ENCODE data around the gene MTFR2.
"Not testable (repeated sequence)": the region's sequence is repeated elsewhere in the genome, so short reads cannot be mapped to it uniquely, and the experiment has no call there.

MTFR2 gene

GRCh38 chr6:136232701-136233100, 17.4 kb downstream of the MTFR2 start:
- no peak for DNase-seq

DNA sequence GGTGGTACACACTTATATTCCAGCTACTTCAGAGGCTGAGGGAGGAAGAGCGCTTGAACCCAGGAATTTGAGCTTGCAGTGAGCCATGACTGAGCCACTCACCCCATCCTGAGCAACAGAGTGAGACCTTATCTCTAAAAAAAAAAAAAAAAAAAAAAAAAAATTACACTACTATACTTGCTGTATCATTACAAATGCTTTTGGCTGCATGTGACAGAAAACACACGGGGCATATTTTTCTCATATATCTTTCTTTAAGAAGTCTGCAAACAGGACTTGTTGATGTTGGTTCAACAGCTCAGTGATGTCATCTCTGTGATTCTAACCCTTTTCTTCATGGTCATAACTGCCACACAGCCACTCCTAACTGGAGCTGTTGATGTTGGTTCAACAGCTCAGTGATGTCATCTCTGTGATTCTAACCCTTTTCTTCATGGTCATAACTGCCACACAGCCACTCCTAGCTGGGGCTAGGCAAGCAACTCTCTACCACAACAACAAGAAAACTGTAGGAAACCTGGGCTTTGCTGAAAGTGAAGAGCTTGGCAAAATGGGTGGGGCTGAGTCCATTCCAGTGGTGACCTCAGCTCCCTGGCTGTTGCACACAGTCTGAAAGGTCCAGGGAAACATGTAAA, 19.8 kb downstream of the MTFR2 start:
- DNase-seq, result no peak

DNA sequence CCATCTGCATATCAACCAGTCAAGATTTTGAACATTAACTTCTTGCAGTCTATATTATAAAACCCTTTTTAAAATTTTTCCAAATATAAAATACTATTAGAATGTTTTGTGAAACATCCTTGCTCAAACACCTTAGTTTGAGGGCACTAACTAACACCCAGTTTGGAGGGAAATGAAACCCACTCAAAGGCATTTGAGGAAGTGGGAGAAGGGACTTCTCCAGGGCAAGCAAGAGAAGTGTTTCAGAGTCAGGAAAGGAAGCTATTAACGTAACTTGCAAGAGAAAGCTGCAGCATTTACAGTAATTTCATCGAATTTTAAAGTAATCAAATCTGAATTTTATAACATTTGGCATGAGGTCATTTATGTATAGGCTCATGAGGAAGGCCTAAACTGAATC, 21.3 kb downstream of the MTFR2 start:
- DNase-seq, result no peak

DNA sequence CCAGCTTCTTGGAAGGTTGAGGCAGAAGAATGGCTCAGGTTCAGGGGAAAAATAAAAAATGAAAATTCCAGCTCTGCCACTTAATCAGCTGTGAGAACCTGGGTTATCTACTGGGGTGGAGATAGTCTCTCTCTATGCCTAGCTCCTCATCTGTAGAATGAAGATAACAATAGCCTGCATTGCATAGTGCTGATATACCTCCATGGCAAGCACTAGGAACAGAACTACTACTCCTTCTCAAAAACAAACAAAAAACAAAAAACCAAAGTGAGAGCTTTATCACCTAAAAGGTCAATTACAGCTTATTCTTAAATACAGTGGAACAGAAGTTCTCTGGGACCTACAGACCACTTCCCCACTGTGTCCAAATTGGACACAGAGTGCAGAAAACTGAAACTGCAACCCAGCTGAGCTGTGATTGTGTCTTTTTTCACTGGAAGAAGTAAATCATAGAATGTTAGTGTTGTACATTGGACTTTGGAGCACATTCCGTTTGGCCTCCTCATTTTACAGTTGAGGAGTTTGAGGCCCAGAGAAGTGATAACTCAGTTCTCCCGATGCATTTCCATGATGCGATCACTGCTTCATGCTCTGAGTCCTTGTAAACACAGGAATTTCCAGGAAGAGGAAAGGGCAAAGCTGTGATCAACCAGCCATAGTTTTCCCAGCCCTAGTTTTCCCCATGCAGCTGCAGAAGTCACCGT, 23.3 kb downstream of the MTFR2 start:
- no peak for DNase-seq

DNA sequence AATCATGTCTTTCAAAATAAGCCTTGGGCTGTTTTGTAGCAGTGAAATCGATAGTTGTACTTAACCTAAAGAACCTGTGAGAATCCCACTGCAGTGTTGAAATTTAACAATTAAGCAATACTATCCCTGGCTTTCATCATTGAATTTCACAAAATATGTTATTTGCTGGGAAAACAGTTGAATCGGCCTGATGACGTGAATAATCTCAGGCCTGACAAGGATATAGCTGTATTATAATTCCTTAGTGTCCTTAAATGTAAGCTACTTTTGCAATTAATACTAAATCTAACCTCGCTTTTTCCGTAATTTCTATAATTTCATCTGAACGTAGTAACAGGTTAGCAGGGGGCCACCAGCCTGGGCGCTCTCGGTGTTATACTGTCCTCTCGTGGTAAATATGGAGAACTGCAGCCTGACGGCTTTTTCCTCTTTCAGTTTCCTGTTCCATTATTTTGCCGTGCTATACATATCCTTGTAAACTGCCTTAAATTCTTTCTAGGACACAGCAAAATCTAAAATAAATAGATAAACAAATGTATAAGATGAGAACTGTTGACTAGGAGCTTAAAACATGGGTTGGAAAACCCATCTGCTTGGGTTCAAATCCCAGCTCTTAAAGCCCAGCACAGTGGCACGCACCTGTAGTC, 24.0 kb downstream of the MTFR2 start:
- no peak for DNase-seq

DNA sequence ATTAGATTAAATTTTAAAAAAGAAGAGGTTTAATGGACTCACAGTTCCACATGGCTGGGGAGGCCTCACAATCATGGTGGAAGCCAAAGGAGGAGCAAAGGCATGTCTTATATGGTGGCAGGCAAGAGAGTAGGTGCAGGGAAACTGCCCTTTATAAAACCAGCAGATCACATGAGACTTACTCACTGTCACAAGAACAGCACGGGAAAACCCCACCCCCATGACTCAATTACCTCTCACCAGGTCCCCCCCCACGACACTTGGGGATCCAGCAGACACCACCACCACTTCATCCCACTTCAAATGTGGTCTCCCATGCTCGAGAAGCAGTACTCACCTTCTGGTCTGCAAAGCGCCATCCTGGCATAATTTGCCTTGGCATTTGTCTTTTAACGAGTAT, 24.6 kb downstream of the MTFR2 start:
- DNase-seq, result no peak

- DNase-seq, result not testable (repeated sequence)
Measured at GRCh38 chr6:136224974-136225373, 25.1 kb downstream of the MTFR2 start.

DNA sequence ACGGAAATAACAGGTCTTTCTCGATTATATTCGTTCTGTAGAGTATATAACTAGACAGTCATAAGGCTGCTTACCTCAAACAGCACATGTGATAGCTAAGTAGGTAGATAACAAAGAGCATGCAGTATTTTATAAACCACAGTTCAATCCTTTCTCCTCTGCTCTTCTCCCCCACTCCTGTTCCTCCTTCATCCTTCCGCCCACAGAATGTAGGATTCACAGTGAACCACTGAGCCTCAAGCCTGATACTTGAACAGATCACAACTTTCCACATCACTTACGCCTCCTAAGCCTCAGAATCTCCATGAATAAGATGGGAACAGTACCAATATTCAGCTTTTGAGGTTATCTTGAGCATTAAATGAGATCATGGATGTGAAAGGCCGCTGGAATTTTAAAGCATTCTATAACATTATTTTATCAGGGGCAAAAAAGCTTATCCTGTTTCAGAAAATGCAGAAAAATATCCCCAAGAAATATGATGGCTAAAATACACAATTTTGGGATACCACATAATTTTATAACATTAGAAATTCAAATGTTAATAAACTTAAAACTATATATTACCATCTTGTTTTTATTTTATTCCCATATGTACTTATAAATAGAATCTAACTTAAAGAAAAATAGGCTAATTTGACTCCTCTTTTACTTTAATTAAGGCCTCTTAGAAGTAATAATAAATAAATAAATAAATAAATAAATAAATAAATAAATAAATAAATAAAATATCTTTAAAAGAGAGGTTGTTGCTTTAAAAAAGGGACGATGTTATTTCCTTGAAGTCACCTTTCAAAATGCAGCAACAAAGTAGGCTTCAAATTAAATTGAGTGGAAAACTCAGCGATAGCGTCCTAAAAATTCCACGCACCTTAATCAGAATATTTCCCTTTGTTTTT, 33.4 kb downstream of the MTFR2 start:
- DNase-seq, result no peak

DNA sequence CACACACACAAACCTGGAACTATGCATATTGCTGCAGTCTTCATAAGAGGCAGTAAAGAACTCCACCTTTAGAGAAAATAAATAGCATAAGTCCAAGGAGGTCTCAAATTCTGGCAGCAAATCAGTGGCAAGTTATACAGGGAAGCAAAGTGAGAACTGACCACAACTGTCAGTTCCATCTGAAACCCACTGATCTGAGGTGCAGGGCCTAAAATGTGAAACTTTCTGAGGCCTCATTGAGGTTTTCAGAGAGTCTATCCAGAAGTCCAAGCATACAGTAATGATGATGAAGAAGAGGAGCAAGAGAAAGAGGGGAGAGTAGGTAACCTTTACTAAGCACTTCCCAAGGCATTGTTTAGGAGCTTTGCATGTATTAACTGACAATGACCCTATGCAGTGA, 36.3 kb downstream of the MTFR2 start:
- DNase-seq, result no peak

DNA sequence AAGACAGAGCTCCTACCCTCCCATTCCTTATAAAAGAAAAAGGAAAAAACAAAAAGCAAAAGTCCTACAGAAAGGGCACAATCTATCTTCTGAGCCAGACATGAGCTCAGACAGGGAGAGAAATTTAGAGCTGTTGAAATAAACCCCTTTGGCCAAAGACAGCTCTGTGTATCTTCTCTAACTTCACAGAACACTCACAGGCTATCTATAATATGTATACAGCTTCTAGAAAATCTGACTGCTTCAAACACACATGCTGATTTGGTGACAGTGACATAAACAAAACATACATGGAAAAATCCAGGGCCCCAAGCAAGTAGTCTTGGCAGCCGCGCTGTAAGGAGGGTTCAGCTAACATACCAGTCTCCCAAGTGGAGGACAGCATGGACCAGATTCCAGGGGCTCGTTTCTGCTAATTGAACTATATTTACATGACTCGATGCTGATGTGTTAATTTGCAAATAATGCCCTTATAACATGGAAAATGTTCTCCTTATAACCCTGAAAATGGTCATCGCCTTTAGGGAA, 37.0 kb downstream of the MTFR2 start:
- DNase-seq, result no peak

GRCh38 chr6:136212608-136213007, 37.5 kb downstream of the MTFR2 start:
- DNase-seq, result no peak

GRCh38 chr6:136210398-136211165, 39.5 kb downstream of the MTFR2 start:
- no peak for DNase-seq

DNA sequence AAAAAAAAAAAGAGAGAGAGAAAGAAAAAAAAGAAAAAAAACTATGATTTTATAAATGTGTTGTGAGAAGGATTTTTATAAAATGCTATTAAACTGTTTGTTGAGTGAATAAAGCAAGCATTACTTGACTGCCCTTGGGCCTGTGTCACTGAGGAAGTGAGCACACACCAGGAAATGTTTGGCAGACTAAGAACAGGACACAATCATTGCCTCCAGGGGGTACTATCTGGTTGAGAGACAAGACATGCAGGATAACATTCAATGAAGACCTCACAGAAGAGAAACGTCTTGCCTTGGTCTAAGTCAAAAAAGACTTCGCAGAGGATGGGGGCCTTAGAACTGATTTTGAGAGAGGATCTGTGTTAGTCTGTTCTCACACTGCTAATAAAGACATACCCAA, 40.6 kb downstream of the MTFR2 start:
- DNase-seq, result no peak

DNA sequence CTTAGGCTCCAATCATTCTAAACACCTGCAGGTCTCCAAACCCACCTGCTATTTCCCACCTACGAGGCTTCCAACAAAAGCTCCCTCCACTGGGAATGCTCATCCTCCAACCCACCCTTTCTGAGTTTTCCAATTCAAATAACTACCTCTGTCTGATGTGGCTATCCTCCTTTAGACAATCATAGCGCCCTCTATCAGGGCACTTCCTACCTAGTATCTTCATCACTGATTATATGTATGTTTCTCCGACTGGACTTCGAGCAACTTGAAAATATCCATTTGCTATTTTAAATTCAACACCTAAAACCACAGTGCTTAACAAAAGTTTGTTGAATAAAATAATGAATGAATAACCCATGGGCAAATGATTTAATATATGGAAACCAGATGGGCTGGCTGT, 41.3 kb downstream of the MTFR2 start:
- no peak for DNase-seq

DNA sequence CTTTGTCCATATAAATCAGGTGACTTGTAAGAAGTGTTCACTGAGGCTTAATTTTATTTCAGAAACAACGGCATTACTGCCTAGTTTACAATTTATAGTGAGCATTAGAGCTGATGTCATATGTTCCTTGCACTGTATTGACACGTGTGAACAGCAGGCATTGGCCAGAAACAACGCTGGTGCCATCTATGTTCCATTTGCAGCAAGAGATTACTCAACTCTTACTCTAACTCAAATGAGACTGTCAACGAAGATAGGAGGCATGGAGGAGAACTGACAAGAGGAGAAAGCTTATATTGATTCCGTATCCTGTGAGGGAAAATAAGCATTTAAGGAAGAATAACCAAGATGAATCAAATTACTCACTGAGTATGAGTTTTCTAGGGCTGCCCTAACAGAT, 48.4 kb downstream of the MTFR2 start:
- no peak for DNase-seq

DNA sequence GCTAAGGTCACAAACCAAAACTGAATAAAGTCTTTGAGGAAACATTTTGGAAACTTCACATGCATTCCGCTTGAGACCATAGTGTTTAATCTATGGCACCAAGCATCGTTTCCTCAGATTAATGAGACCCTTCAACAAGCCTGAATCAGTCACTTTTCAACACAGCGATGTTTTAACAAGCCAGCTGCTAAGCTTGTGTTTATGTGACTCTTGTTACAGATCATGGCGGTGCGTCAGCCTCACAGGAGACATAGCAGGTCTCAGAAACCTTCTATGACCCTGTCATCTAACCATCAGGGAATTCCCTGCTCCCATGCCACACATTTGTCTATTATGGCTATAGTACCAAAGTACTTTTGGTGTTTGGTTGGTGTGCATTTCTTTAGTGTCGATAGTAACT, 57.2 kb downstream of the MTFR2 start:
- DNase-seq, result no peak

GRCh38 chr6:136191606-136192312, 58.4 kb downstream of the MTFR2 start:
- peak; percentile 4 for DNase-seq

- no peak for DNase-seq
Measured at GRCh38 chr6:136189104-136189503, 61.0 kb downstream of the MTFR2 start.

DNA sequence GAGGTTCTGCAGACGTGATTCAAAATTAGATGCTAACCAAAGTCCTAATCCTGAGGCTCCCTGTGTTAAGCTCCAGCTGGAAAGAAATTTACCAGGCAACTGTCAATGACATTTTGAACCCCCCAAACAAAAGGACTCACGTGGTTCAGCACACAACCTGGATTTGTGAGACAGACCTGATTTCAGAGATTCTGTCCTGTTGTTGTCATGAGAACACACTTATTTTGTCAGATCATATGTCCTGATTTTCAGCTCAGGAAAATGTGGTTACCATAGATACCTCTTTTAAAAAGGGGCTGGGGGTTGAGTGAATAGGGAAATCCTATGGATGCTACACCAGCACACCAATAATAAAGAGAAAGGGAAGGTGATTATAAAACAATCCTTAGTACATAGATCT, 61.6 kb downstream of the MTFR2 start:
- no peak for DNase-seq

- no peak for DNase-seq
Measured at GRCh38 chr6:136186363-136186762, 63.7 kb downstream of the MTFR2 start.

DNA sequence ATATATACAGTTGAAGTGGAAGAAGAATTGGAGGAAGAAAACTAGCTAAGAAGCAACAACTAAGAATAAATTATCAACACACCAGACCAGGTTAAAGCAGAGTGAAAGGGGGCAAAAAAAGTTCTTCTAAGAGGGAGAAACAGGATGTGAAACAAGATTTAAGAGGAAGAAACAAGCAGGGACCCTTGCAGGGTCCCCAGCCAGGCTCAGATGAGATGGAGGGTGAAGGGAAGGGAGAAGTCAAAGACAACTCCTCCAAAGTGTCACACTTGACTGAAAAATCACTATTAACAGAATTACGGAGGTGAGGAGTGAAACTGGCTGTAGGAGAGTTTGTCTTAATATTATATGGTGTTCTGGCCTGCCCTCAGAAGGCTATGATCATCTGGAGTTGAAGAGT, 65.4 kb downstream of the MTFR2 start:
- DNase-seq, result no peak

DNA sequence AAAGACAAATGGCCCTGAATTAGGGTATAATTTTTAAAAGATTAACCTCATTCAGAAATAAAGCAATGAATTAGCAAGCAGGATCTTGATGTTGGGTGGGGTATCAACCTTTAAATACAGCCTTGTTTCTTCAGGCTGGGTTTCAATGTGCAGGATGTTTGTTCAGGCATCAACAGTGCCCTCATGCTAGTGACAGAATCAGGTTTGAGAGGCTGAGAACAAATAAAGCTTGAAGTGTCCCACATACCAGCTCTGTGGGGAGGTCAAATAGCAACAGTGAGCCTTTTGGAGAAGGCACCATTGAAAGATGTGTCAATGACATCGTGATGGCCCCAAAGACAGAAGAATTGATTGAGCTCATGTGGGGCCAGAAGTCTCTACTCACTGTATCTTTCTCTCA, 68.2 kb downstream of the MTFR2 start:
- no peak for DNase-seq
